ENCODE measurements around the gene VPS37B.

GRCh38 chr12:122884860-122885259, 11.1 kb downstream of the VPS37B start:
- no peak for TF ChIP-seq ZNF274 (IDR thresholded peaks at IDR 0.05; ENCODE audit: low read depth, low read length)
- no peak for TF ChIP-seq YY1 (IDR thresholded peaks at IDR 0.05; ENCODE audit: insufficient read depth, insufficient read length)
